GM18498 (cell line): ENCODE results near the gene THOP1.

ENCODE experiments used
- ATAC-seq: cut with Tn5 transposase; IDR thresholded peaks from one replicate; pipeline ENCODE4 v1.9.1; 2021; ENCODE audit warnings: mild to moderate bottlenecking, moderate library complexity; ENCODE audit not compliant: unreplicated experiment

THOP1 gene

GRCh38 chr19:2850256-2850925, 65.1 kb downstream of the THOP1 start:
- no peak for ATAC-seq

- ATAC-seq, result no peak
These were observed 67.3 kb downstream of the THOP1 start for GRCh38 chr19:2852598-2852997.

- no peak for ATAC-seq
These were observed 67.8 kb downstream of the THOP1 start for GRCh38 chr19:2853015-2853606.

- ATAC-seq, result no peak
These were observed 69.5 kb downstream of the THOP1 start for GRCh38 chr19:2854849-2855248.

- ATAC-seq, result no peak
These were observed 71.3 kb downstream of the THOP1 start for GRCh38 chr19:2856457-2857050.

- no peak for ATAC-seq
These were observed 73.6 kb downstream of the THOP1 start for GRCh38 chr19:2858864-2859263.

- no peak for ATAC-seq
These were observed 78.5 kb downstream of the THOP1 start for GRCh38 chr19:2863816-2864215.
